NCI-H510A treated with DMSO at 0.1 percent for 48 hours (cell line): ENCODE results near the gene LMTK2.

Experiments used
- DNase-seq: peaks from one replicate; lab custom pipeline; 2025; lab: John Stamatoyannopoulos, UW

The LMTK2 gene

DNA sequence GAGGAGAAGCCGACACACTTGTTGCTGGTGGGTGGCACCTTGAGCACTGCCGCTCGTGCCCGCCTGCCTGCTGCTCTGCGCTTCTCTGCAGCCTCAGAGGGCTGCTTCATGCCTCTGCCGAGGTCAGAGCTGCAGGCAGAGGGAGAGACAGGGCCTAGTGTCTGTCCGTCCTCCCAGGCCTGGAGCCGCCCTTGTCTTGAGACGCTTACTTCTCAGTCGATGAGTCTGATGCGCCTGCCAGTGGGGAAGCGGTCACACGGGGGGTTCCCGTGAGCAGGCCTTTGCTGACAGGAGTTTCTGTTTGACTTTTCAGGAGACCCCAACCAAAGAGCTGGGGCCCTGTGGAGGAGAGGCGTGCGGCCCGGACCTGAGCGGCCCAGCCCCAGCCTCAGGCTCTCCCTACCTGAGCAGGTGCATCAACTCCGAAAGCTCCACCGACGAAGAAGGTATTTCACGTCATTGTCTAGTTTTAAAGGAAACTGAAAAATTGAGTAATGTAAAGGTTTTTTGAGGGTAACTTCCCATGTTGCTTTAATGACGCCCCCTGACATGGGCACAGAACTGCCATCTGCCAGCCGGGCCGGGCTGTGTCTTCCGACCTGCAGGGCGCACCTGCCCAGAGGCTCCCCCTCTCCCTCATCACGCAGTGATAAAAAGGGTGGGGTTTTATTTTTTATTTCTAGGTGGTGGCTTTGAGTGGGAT lies 96.8 kb downstream of the LMTK2 start:
- DNase-seq: no peak

DNA sequence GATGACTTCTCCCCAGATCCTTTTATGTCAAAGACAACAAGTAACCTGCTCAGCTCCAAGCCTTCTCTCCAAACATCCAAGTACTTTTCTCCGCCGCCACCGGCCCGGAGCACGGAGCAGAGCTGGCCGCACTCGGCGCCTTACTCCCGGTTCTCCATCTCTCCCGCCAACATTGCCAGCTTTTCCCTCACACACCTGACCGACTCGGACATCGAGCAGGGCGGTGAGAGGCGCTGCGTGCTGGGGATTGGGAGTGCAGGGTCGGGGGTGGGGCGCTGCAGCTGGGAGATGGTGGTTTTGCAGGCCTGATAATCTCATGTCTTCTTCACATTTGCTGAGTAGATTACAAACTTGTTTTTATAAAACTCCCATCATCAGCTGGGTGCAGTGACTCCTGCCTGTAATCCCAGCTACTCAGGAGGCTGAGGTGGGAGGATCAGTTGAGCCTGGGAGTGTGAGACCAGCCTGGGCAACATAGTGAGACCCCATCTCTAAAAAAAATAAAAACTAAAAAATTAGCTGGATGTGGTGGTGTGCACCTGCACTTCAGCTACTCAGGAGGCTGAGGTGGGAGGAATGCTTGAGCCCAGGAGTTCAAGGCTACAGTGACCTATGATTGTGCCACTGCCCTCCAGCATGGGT lies 97.4 kb downstream of the LMTK2 start:
- no peak for DNase-seq

DNA sequence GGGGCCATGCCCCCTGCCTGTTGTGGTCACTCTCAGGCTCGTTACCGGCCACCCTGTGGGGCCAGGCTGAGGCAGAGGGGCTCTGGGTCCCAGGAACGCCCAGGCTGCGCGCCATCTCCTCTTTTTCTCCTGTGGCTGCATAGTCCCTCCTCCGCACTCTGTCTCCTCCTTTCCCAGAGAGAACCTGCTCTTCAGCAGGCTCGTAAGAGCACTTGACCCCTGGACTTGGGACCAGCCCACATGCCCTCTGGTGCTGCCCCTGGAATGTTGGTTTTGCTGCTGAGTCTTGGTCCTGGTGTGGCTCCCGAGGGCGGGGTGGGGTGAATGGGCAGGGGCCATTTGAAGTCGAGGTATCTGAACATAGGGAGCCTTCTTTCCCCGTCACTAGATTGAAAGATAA lies 98.0 kb downstream of the LMTK2 start:
- no peak for DNase-seq

DNA sequence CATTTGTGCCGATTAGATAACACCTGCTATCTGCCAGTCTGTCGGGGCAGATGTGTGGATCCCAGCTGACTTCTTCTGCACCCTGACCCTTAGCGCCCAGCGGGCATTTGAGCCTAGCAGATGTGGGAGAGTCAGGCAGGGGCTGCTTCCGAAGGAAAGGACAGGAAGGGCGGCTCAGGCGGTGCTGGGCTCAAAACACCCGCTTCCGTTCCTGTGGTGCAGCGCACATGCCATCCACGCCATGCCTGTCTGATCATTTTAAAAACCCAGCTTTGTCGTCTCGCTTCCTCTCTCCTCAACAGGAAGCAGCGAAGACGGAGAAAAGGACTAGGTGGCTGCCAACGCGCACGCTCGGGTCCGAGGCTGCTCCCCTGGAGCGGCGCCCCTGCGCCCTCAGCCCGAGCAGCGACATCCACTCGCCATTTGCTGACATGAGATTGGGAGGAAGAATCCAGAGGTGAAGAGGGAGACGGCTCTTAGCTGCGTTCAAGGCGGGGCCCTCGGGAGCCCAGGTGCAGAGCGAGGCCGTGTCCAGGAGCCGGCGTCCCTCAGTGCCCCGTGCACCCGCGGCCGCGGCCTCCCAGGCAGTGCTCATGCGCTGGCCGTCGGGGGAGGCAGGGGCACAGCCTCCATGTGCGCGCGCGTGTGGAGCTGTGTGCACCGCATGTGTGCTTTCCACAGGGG lies 98.6 kb downstream of the LMTK2 start:
- DNase-seq: no peak

DNA sequence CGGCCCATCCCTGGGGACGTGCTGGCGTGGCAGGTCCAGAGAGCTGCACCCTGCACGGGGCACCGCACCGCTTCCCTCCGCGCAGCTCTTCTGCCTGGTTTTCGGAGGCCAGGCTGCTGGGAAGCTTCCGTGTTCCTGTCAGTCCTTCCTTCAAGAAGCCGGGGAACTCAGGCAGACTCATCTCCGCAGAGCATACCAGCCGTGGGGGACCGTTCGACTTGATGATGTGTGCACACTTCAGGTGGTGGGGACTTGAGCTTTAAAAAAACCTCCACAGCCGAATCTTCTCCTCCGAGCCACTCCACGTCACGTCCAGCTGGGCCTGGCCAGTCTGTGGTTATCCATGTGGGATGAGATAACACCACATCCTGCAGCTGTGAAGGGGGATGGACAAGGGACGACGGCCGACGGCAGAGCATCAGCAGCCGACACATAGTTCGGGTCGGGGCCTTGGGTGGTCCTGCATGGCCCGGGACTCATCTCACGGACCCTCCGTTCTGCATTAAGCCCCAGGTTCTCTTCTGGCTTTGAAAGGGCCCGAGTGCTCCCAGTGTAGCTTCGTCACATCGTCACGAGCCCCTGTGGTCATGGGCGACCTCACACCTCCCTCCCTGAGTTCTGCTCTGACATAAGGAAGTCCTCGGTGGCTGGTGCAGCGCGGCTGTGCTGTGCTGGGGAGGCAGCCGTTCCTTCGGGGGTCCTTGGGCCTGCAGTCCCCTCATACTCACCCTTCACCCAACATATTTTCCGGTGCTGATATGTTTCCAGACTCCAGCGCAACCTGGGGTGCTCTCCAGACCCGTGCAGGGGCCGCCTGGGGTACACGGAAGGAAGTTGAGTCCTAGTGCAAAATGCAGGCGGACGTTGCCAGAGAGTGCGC lies 100.0 kb downstream of the LMTK2 start:
- no peak for DNase-seq

DNA sequence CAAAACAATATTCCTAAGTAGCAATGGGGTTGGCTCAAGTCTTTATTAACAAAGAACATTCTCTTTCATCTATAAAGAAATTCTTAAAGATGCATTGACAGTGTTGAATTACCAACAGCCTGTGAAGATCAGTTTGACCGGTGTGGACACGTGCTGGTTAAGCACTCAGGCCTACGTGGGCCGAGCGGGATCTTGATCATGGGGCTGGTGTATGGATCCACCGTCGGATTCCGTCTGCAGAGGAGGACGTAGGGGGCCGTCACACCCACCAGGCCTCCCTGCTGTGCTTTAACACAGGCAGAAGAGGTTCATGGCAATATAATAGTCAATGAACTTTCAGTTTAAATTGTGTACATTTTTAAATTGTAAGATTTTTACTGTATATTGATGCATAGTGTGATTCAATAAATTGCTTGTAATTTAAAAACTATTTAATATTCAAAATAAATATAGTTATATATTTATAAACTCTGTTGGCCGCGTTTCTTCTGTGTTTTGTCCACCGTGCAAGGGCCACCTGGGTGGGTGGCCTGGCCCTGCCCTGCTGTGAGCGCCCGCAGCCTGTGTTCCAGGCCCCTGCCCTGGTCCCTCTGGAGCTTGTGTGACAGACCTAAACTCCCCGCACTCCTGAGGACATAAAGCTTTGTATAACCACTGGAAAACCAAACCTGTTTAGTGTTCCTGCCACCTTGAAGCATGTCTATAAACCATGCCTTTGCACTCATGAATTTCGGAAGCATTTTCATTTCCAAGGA lies 102.7 kb downstream of the LMTK2 start:
- DNase-seq: no peak

DNA sequence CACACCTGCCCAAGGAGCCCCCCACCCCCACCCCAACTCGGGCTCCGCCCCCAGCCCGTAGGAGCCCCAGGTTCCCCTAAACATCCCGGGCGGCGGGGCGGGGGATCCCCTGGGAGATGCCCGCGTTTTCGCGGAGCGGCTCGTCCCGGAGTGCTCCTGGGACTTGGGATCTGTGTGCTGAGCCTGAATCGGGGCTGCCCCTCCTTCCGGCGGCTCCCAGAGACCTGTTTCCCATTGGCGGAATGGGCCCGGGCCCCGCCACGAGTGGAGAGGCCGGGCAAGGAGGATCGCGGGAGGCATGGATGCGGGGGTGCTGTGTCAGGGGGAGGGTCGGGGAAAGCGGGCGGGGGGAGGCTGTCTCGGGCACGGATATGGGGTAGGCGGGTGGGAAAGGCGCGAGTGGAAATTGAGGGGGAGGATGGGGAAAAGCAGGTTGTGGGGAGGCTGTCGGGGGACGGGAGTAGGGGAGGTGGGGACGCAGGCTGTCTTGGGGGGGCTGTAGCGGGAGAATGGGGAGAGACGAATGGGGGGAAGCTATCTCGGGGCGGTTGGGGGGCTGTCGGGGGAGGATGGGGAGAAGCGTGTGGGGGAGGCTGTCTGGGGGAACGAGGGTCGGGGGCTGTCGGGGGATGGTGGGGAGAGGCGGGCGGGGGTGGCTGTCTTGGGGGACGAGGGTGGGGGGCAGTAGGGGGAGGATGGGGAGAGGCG lies 104.0 kb downstream of the LMTK2 start:
- DNase-seq: no peak

DNA sequence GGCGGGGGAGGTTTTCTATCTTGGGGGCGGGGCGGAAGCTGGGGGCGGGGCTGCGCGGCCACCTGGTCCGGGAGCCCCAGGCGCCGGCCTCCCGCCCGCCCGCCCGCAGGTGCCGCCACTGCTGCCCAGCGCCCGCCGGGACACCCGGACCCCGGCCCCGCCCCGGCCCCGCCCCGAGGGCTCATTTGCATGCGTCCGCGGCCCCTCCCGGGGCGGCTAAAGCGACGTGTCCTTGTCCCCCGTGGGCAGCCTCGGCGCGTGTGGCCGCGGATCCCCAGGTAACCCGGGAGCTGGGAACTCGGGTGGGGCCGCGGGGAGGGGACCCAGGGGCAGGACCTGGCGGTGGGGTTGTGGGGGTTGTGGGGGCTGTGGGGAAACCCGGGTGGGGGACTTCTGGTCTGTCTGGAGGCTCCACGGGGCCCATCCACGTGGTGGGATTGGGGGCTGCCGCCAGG lies 104.6 kb downstream of the LMTK2 start, which contains the start of gene BHLHA15:
Gene BHLHA15, plus strand, starts transcription at position 219 of the 455 bp plus-strand sequence. CDS start 871 bp downstream, outside the sequence.
- DNase-seq: peak; percentile 9

DNA sequence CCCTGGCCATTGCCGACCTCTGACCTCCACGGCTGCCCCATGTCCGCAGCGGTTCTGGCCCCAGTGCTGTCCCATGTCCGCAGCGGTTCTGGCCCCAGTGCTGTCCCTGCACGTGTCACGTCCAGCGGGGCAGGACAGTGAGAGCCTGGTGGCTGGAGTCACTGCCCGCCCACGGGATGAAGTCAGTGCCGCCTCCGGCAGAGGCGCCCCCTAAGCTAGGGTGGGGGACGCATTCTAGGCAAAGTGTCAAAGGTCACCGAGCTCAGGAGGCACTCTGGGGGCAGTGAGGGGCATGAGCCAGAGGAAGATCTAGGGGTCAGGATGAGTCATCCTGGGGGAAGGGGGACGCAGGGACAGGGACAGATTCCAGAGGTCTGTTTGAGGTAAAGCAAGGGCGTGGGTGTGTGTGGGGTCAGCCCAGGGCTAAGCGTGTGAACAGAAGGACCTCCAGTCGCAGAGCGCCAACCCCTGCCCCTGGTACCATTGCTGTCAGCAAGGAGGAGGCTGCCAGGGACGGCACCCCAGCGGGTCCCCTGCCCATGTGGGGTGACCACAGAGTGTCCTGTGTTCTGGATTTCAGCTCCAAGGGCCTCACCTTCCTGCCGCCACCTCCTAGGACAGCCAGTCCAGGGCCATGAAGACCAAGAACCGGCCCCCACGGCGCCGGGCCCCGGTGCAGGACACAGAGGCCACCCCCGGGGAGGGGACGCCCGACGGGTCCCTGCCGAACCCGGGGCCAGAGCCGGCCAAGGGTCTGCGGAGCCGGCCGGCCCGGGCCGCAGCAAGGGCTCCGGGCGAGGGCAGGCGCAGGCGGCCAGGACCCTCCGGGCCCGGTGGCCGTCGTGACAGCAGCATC lies 105.2 kb downstream of the LMTK2 start:
- DNase-seq: no peak

DNA sequence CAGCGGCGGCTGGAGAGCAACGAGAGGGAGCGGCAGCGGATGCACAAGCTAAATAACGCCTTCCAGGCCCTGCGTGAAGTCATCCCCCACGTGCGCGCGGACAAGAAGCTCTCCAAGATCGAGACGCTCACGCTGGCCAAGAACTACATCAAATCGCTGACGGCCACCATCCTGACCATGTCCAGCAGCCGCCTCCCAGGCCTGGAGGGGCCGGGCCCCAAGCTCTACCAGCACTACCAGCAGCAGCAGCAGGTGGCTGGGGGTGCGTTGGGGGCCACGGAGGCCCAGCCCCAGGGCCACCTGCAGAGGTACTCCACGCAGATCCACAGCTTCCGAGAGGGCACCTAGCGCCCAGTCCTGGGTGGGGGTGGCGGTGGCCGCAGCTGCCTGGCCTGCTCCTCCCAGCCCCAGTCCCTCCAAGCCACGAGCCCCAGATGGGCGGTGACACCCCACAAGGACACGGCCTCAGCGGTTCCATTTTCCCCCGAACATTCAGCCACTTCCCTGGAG lies 105.9 kb downstream of the LMTK2 start:
- DNase-seq: no peak

DNA sequence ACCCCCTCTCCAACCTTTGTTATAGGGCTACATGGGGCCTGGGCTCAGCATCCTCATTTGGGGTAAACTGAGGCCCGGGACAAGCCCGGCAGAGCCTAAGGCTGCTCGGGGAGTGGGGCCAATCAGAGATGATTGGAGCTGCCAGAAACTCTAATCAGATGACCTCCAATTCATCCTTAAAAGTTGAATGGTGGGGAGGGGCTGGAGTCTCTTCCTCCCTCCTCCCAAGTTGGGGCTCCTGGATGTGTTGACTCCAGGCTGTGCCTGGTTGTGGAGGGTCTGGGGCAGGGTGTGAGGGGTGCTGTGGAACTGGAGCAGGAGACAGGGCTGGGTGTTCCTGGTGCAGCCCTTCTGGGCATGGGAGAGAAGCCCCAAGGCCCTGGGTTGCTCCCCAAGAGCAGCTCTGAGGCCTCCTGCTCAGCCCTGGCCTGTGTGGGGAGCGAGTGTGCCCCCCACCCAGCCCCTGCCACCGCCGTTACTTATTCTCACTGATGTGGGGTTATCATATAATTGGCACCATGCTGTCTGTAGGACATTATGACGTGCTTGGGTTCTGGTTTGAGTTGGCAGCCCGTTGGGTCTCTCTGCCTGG lies 106.7 kb downstream of the LMTK2 start:
- no peak for DNase-seq

DNA sequence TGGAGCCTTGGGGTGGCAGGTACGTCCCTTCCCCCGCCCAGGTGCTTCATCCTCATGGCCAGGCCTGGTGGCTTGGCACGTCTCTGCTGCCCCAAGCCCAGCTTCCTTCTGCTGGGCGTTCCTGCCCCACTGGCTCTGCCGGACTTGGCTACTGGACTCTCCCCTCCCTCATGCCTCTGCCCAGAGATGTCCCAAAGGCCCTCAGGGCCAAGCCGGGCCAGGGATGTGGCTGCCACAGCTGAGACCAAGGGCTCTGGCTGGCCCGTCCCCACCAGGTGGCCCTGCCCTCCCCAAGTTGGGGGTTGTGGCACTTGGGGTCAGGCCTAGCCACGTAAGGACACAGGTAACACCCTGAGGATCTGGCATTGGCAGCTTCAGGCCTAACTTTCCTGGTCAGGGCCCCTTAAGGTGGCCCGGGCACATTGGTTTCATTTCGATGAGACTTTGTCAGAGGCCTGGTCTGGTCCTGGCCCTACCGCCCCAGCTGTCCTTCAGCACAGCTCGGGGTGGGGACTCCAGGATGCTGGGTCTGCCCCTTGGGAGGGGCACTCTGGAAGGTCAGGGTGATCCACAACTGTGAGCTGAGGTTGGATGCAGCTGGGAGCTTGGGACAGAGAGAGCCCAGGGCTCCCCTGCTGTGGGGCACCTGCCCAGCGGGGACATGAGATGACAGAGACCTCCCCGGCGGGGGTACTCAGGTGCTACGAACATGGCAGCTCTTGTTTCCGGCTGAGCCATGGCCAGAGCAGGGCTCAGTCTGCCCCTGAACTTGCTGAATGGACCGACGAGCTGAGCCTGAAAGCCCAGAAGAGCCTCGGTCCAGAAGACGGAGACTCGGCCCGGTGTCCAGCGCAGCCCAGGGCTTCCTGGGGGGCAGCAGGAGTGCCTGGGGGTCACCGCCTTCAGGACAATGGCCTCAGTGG lies 107.5 kb downstream of the LMTK2 start:
- DNase-seq: no peak

DNA sequence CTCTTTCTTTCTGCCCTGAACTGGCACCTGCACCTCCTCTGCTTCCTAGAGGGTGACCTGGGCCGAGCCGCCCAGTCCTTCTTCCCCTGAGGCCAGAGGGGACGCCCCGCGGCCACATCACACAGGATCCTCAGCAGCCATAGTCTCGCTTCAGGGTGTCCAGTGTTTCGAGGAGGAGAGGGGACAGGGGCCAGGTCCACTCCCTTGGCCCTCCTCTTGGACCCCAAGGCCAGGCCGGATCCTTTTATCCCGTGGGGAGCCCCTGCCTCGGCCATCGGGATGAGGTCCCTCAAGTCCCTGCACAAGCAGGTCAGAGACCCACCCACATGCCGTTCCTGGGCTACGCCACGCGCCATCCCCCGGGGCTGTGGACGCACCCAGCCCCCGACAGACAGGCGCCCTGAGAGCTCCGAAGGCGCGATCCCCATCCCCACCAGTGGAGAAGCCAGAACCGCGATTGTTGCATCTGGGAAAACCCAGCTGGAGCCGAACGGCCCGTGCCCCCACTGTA lies 108.2 kb downstream of the LMTK2 start:
- no peak for DNase-seq

DNA sequence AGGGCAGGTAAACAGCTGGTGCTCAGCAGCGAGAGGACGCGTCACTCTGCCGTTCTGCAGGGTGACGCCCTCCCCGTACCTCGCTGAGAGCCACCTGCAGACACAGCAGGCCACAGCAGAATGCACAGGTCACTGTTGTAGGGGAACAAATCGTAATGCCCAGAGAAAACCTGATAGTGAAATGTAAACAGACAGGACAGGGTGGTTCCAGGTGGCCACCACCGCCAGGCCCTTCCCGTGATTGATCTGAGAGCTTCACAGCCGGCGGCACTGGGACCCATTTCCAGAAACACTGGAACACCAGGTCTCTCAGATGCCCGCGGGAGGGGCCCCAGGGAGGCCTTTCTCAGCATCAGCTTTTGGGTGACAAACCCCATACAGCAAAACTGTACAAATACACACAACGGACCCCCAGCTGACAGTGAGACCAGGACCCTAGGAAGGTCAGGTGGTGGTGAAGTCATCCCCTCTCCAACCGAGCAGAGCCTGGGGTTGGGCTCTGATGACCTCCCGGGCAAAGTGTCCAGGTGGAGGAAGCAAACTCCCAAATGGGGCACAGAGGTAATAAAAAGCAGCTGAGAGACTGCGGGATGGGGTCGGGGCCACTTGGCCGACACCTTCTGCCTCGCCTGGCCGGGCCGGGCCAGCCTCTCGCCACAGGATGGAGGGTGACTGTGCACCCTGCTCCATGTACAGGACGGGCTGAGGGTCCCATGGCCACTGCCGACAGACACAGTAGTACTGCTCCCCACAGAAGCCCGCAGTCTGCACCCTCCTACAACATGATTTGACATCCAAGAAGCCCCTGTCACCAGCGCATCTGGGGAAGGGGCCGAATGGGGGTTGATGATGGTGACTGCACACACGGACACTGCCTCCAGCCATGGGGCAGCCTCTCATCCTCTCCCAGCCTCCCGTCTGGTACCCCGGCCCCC lies 109.2 kb downstream of the LMTK2 start:
- DNase-seq: peak; percentile 50

DNA sequence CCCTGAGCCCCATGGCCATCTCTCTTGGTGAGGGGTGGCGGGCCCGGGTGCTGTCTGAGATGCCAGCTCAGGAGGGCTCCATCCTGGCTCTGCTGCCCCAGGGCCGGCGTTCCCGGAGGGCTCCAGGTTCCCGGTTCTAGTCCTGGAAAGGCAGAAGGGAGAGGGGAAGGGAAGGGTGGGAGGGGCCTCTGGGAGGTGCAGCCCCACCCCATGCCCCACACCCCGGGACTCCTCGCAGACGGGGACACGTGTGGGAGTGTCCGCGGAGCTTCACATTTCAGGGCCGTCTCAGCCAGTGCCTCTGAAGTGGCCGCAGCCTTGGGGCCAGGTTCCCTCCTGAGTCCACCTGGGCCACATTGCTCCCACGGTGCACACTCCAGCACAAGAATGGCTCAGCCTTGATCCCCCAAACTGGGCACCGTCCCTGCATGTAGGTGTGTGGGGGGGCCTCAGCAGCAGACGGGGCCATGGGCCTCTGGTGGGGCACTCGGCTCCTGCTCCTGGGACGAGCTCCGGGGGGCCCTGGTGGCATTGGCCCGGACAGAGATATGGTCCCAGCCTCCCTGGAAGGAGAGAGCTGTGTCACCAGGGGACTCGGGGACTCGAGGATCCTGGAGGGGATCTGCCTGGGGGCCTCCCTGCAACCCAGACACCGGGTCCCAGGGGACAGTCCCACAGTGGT lies 110.4 kb downstream of the LMTK2 start:
- no peak for DNase-seq
